ENCODE measurements around the gene FKBP3. TPM values are rescaled to one million over a fixed set of nuclear protein-coding genes. Genes with fewer than 3 reads are reported as not detected.
A peak's percentile ranks its signal among the peaks of the same experiment; 100 is the strongest.
"Not testable (repeated sequence)": the region's sequence is repeated elsewhere in the genome, so short reads cannot be mapped to it uniquely, and the experiment has no call there.

The FKBP3 gene
- total and polyA plus RNA-seq, 7 experiments from 2014 or later = 31.7 to 82.6 (median 55.4) TPM

GRCh38 chr14:45150386-45150890 is 16.2 kb upstream of the FKBP3 start:
- Mint-ChIP-seq H3K4me1 (peaks cover 0 to 6% (median 0%) of the 10 kb centered on the region in 7 donors), H3K9me3 (no peaks in the 10 kb centered on the region), H3K36me3 (peaks cover 4 to 25% (median 10%) of the 10 kb centered on the region in 5 donors), H3K4me3 (no peak overlapping the region), H3K27me3 (no peaks in the 10 kb centered on the region), H3K27ac (no peak overlapping the region)
- DNase-seq = no peak
- Histone ChIP-seq H3K36me3 (ENCODE audit: control insufficient read depth in 2 of 3, insufficient read depth in 3 of 3, low read length in 3 of 3) (peaks cover 0 to 6% (median 0%) of the 10 kb centered on the region in 3 experiments), H3K27ac (ENCODE audit: low read depth, low read length) (no peak overlapping the region), H3K4me3 (ENCODE audit: low read length) (no peak overlapping the region), H3K9me3 (ENCODE audit: control insufficient read depth in 2 of 3, low read length in 3 of 3) (no peaks in the 10 kb centered on the region), H3K4me1 (ENCODE audit: control insufficient read depth in 2 of 2, insufficient read depth in 2 of 2, low read length in 2 of 2) (no peaks in the 10 kb centered on the region), H3K27me3 (ENCODE audit: control insufficient read depth in 2 of 2, insufficient read depth in 2 of 2, low read length in 2 of 2) (no peaks in the 10 kb centered on the region)
- intact Hi-C loops (cut with micrococcal nuclease) = no loop called here
- ATAC-seq = no peak
- POLR2A ChIA-PET = interaction anchor here (0.6 to 0.8 kb wide), 2 partner anchors 11 to 254 kb away, joined by 3 read pairs; no protein-coding TSS in a partner anchor
- CTCF ChIA-PET = no interaction called here

- Mint-ChIP-seq H3K4me1 (peaks cover 0 to 14% (median 0%) of the 10 kb centered on the region in 7 donors), H3K4me3 (no peak overlapping the region), H3K27me3 (no peaks in the 10 kb centered on the region), H3K9me3 (no peaks in the 10 kb centered on the region), H3K36me3 (peaks cover 8 to 31% (median 10%) of the 10 kb centered on the region in 5 donors), H3K27ac (peak overlapping the region in 1 of 9 donors; percentile 38)
- no peak for ATAC-seq
- Histone ChIP-seq H3K4me1 (ENCODE audit: control insufficient read depth in 2 of 2, insufficient read depth in 2 of 2, low read length in 2 of 2) (no peaks in the 10 kb centered on the region), H3K27ac (ENCODE audit: low read depth, low read length) (no peak overlapping the region), H3K27me3 (ENCODE audit: control insufficient read depth in 2 of 2, insufficient read depth in 2 of 2, low read length in 2 of 2) (no peaks in the 10 kb centered on the region), H3K9me3 (ENCODE audit: control insufficient read depth in 2 of 3, low read length in 3 of 3) (no peaks in the 10 kb centered on the region), H3K36me3 (ENCODE audit: control insufficient read depth in 2 of 3, insufficient read depth in 3 of 3, low read length in 3 of 3) (peaks cover 0 to 6% (median 0%) of the 10 kb centered on the region in 3 experiments), H3K4me3 (ENCODE audit: low read length) (no peak overlapping the region)
- DNase-seq = no peak
- POLR2A ChIA-PET = interaction anchor here (0.6 to 0.8 kb wide), 2 partner anchors 12 to 254 kb away, joined by 3 read pairs; no protein-coding TSS in a partner anchor
- CTCF ChIA-PET = no interaction called here
- intact Hi-C loops (cut with micrococcal nuclease) = no loop called here
Observed at GRCh38 chr14:45149602-45150001, 15.3 kb upstream of the FKBP3 start.

DNA sequence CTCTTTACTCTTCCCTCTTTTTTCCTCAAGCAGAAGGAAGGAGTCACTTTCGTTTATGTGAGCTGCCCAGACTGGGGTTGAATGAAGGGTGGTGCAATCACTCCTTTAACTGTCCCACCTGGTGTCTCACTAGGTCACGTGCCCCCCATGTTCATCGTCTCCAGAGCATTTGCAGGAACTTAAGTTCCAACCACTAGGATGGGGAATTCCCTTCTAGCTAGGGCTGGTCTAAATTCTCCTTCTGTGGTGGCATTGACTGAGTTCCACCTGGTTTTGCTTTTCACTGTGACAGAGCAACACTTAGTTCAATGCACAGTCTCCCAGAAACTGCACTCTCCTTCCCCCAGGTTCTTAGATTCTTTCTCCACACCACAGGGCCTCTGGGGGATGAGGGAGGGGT is 10.9 kb upstream of the FKBP3 start:
- H3K4me3 ChIP-seq (ENCODE audit: low read length) = no peak overlapping the region
- DNase-seq (no peak), ATAC-seq (no peak)
- no peaks in the 10 kb centered on the region for H3K9me3 Mint-ChIP-seq
- no peak overlapping the region for H3K4me3 Mint-ChIP-seq
- H3K27ac ChIP-seq (ENCODE audit: low read depth, low read length) = no peak overlapping the region
- H3K27me3 ChIP-seq (ENCODE audit: control insufficient read depth in 2 of 2, insufficient read depth in 2 of 2, low read length in 2 of 2) = no peaks in the 10 kb centered on the region
- H3K36me3 Mint-ChIP-seq = peaks cover 0 to 39% (median 10%) of the 10 kb centered on the region in 5 donors
- no peaks in the 10 kb centered on the region for H3K27me3 Mint-ChIP-seq
- peaks cover 0 to 6% (median 0%) of the 10 kb centered on the region in 3 experiments for H3K36me3 ChIP-seq (ENCODE audit: control insufficient read depth in 2 of 3, insufficient read depth in 3 of 3, low read length in 3 of 3)
- ChIA-PET CTCF (no interaction called here), POLR2A (no interaction called here)
- no peaks in the 10 kb centered on the region for H3K4me1 ChIP-seq (ENCODE audit: control insufficient read depth in 2 of 2, insufficient read depth in 2 of 2, low read length in 2 of 2)
- peak overlapping the region in 1 of 9 donors; percentile 10 for H3K27ac Mint-ChIP-seq
- peaks cover 4 to 21% (median 8%) of the 10 kb centered on the region in 7 donors for H3K4me1 Mint-ChIP-seq
- H3K9me3 ChIP-seq (ENCODE audit: control insufficient read depth in 2 of 3, low read length in 3 of 3) = no peaks in the 10 kb centered on the region
- intact Hi-C loops (cut with micrococcal nuclease) = no loop called here

DNA sequence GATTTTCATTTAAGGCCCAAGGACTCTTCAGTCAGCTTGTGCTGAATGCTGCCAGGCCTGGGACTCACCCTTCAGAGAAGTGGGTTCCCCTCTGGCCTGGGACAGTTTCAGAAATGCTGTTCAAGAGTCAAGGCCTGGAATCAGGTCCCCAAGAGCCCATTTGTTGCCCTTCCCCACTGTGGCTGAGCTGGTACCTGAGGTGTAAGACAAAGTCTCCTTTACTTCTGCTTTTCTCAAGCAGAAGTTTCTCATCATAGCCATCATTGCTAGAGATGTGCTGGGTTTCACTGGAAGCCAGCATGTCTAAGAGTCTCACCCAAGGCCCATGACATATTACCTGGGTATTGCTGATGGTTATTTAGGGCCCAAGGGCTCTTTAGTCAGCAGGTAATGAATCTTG is 10.4 kb upstream of the FKBP3 start:
- ATAC-seq (no peak), DNase-seq (no peak)
- H3K27me3 ChIP-seq (ENCODE audit: control insufficient read depth in 2 of 2, insufficient read depth in 2 of 2, low read length in 2 of 2) = no peaks in the 10 kb centered on the region
- intact Hi-C loops (cut with micrococcal nuclease) = no loop called here
- H3K36me3 ChIP-seq (ENCODE audit: control insufficient read depth in 2 of 3, insufficient read depth in 3 of 3, low read length in 3 of 3) = peaks cover 0 to 4% (median 0%) of the 10 kb centered on the region in 3 experiments
- Mint-ChIP-seq H3K36me3 (peaks cover 0 to 37% (median 9%) of the 10 kb centered on the region in 5 donors), H3K27ac (peak overlapping the region in 1 of 9 donors; percentile 23), H3K27me3 (no peaks in the 10 kb centered on the region), H3K9me3 (no peaks in the 10 kb centered on the region), H3K4me1 (peaks cover 4 to 23% (median 9%) of the 10 kb centered on the region in 7 donors), H3K4me3 (no peak overlapping the region)
- no peaks in the 10 kb centered on the region for H3K4me1 ChIP-seq (ENCODE audit: control insufficient read depth in 2 of 2, insufficient read depth in 2 of 2, low read length in 2 of 2)
- no peak overlapping the region for H3K4me3 ChIP-seq (ENCODE audit: low read length)
- CTCF ChIA-PET = no interaction called here
- POLR2A ChIA-PET = no interaction called here
- H3K27ac ChIP-seq (ENCODE audit: low read depth, low read length) = no peak overlapping the region
- H3K9me3 ChIP-seq (ENCODE audit: control insufficient read depth in 2 of 3, low read length in 3 of 3) = no peaks in the 10 kb centered on the region

DNA sequence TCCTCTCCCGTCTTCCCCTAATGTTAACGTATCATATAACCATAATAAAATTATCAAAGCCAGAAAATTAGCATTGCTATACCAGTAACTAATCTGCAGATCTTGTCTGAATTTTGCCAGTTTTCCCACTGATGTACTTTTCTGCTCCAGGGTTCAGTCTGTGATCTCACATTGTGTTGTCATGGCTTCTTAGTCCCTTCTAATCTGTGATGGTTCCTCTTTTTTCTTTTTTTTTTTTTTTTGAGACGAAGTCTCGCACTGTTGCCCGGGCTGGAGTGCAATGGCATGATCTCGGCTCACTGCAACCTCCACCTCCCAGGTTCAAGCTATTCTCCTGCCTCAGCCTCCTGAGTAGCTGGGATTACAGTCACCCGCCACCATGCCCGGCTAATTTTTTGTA is 7.8 kb upstream of the FKBP3 start:
- CTCF ChIA-PET; H3K9me3 Mint-ChIP-seq; DNase-seq; H3K36me3 ChIP-seq (ENCODE audit: control insufficient read depth in 2 of 3, insufficient read depth in 3 of 3, low read length in 3 of 3); H3K4me3 ChIP-seq (ENCODE audit: low read length); intact Hi-C loops (cut with micrococcal nuclease); H3K9me3 ChIP-seq (ENCODE audit: control insufficient read depth in 2 of 3, low read length in 3 of 3); H3K4me3 Mint-ChIP-seq; POLR2A ChIA-PET; H3K27ac ChIP-seq (ENCODE audit: low read depth, low read length); H3K27me3 ChIP-seq (ENCODE audit: control insufficient read depth in 2 of 2, insufficient read depth in 2 of 2, low read length in 2 of 2); H3K4me1 ChIP-seq (ENCODE audit: control insufficient read depth in 2 of 2, insufficient read depth in 2 of 2, low read length in 2 of 2); ATAC-seq; H3K27ac Mint-ChIP-seq; H3K27me3 Mint-ChIP-seq: not testable (repeated sequence)
- Mint-ChIP-seq H3K4me1 (peaks cover 20 to 40% (median 28%) of the 10 kb centered on the region in 7 donors), H3K36me3 (peaks cover 0 to 30% (median 9%) of the 10 kb centered on the region in 5 donors)

DNA sequence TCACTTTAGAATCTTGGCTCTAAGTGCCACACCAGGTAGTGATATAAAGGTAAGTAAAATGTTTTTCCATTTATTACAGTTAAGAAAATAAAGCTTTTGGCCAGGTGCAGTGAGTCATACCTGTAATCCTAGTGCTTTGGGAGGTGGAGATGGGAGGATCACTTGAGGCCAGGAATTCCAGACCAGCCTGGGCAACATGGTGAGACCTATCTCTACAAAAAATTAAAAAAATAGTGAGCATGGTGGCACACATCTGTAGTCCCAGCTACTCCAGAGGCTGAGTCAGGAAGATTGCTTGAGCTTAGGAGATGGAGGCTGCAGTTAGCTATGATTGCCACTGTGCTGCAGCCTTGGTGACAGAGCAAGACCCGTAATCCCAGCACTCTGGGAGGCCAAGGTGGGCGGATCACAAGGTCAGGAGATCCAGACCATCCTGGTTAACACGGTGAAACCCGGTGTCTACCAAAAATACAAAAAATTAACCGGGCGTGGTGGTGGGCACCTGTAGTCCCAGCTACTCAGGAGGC is 6.4 kb upstream of the FKBP3 start:
- intact Hi-C loops (cut with micrococcal nuclease) = no loop called here
- peaks cover 27 to 46% (median 37%) of the 10 kb centered on the region in 7 donors for H3K4me1 Mint-ChIP-seq
- DNase-seq (no peak), ATAC-seq (no peak)
- Histone ChIP-seq H3K9me3 (ENCODE audit: control insufficient read depth in 2 of 3, low read length in 3 of 3) (no peaks in the 10 kb centered on the region), H3K4me3 (ENCODE audit: low read length) (no peak overlapping the region), H3K36me3 (ENCODE audit: control insufficient read depth in 2 of 3, insufficient read depth in 3 of 3, low read length in 3 of 3) (peaks cover 0 to 4% (median 0%) of the 10 kb centered on the region in 3 experiments), H3K27ac (ENCODE audit: low read depth, low read length) (no peak overlapping the region), H3K27me3 (ENCODE audit: control insufficient read depth in 2 of 2, insufficient read depth in 2 of 2, low read length in 2 of 2) (no peaks in the 10 kb centered on the region), H3K4me1 (ENCODE audit: control insufficient read depth in 2 of 2, insufficient read depth in 2 of 2, low read length in 2 of 2) (peaks cover 11 to 13% of the 10 kb centered on the region in 2 donors)
- no peak overlapping the region for H3K4me3 Mint-ChIP-seq
- no peaks in the 10 kb centered on the region for H3K27me3 Mint-ChIP-seq
- ChIA-PET POLR2A (no interaction called here), CTCF (interaction anchor here (0.9 kb wide), 1 partner anchor 9 kb away, joined by 7 read pairs; no protein-coding TSS in a partner anchor)
- H3K36me3 Mint-ChIP-seq = peaks cover 0 to 23% (median 8%) of the 10 kb centered on the region in 5 donors
- H3K27ac Mint-ChIP-seq = peak overlapping the region in 1 of 9 donors; percentile 62
- no peaks in the 10 kb centered on the region for H3K9me3 Mint-ChIP-seq
